ENCODE data around the gene KDM1B. TPM values are rescaled to one million over a fixed set of nuclear protein-coding genes. Genes with fewer than 3 reads are reported as not detected.

The KDM1B gene
- total and polyA plus RNA-seq, 8 donors, result 2.6 to 11.9 (median 6.5) TPM

DNA sequence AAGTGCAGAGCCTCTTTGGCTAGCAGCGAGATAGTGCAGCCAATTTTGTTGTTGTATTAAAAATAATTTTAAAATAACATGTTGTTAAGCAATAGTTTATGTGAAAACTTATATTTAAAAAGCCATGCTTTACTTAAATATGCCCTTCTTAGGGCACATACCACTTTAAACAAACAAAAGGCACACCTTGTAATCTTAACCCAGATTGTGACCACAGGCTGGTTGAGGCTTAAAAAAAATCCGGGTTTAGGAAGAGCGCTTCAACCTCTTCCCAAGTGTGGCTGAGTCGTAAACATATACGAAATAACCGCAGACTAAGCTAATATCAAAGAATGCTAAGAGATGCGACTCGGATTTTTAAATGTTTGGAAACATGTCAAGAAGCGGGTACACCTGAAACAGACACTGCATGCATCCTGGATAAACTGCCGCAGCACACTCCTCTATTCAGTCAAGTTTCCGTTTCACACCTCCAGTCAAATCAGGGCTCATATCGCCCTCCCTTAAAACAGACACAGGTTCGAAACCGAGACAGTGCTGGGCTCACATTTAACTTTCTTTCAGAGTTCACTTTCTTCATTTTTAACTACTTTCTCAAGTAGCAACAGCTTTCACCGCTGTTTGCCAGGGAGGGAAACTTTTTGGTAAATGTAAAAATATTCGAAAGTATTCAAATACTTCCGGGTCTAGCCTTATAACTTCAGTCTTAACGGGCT lies 107.6 kb downstream of the KDM1B start:
- ATAC-seq (peak in 2 of 4 donors; percentile 7 to 17), FAIRE-seq (no peak), DNase-seq (no peak)
- intact Hi-C loops (cut with DNase I), result no loop called here
- 7 to 10% methylated on average over 18 of the region's 18 CpGs for WGBS, 2 donors
- H3K4me3 ChIP-seq, result peak overlapping the region; percentile 66 to 95 (median 83)
- TF ChIP-seq, protein P1, sequence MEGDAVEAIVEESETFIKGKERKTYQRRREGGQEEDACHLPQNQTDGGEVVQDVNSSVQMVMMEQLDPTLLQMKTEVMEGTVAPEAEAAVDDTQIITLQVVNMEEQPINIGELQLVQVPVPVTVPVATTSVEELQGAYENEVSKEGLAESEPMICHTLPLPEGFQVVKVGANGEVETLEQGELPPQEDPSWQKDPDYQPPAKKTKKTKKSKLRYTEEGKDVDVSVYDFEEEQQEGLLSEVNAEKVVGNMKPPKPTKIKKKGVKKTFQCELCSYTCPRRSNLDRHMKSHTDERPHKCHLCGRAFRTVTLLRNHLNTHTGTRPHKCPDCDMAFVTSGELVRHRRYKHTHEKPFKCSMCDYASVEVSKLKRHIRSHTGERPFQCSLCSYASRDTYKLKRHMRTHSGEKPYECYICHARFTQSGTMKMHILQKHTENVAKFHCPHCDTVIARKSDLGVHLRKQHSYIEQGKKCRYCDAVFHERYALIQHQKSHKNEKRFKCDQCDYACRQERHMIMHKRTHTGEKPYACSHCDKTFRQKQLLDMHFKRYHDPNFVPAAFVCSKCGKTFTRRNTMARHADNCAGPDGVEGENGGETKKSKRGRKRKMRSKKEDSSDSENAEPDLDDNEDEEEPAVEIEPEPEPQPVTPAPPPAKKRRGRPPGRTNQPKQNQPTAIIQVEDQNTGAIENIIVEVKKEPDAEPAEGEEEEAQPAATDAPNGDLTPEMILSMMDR (IDR thresholded peaks at IDR 0.05), result no peak
- peaks cover 0 to 1% (median 0%) of the 10 kb centered on the region in 3 donors for H3K36me3 ChIP-seq
- no peaks in the 10 kb centered on the region for H3K9me3 ChIP-seq
- H3K4me1 ChIP-seq, result peaks cover 3 to 10% (median 4%) of the 10 kb centered on the region in 3 donors
- no peaks in the 10 kb centered on the region for H3K27me3 ChIP-seq
- H3K27ac ChIP-seq, result peak overlapping the region in 2 of 4 donors; percentile 98 to 99

DNA sequence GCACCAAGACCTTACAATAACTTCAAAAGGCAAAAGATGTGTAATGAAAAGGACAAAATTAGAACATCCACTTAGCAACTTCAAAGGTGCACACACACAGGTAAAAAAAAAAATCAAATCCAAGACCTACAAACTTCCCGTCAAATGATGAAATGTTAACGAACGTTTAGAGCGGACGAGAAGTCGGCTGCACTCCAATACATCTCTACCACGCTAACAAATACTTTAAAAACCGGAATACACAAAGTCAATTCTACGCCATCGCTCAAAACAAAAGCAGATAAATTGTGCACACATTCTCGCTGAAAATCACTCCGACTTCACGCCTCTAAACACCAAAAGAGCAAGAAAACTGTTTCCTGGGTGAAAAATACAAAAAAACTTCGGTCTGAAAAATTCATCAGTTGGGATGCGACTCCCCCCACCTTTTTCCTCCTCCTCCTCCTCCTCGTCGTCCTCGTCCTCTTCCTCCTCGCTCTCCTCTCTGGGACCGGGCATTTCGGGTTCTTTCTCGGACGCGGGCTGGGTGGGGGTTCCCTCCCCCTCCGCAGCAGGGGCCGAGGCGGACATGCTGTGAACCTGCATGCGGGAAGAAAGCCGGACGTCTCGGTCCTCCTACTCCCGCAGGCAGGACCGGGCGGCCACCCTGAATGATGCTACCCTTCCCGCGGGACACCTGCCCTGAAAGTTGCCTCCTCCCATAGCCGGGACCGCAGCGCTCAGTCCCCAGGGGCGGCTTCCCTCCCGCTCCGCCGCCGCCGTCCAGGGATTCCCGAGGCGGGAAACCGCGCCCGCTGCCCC lies 108.4 kb downstream of the KDM1B start:
- no peak for FAIRE-seq
- ATAC-seq, result peak in 2 of 4 donors; percentile 3 to 7
- Histone ChIP-seq H3K36me3 (no peaks in the 10 kb centered on the region), H3K27me3 (no peaks in the 10 kb centered on the region), H3K4me1 (peaks cover 3 to 10% (median 4%) of the 10 kb centered on the region in 3 donors), H3K4me3 (peak overlapping the region; percentile 66 to 95 (median 83)), H3K9me3 (no peaks in the 10 kb centered on the region), H3K27ac (peak overlapping the region; percentile 87 to 99 (median 95))
- intact Hi-C loops (cut with DNase I), result no loop called here
- WGBS, 2 donors, result 0% methylated on average over 45 to 50 of the region's 50 CpGs
- DNase-seq, result peak in 2 of 6 donors; percentile 61 to 78
- TF ChIP-seq, protein P1 (IDR thresholded peaks at IDR 0.05), result no peak

DNA sequence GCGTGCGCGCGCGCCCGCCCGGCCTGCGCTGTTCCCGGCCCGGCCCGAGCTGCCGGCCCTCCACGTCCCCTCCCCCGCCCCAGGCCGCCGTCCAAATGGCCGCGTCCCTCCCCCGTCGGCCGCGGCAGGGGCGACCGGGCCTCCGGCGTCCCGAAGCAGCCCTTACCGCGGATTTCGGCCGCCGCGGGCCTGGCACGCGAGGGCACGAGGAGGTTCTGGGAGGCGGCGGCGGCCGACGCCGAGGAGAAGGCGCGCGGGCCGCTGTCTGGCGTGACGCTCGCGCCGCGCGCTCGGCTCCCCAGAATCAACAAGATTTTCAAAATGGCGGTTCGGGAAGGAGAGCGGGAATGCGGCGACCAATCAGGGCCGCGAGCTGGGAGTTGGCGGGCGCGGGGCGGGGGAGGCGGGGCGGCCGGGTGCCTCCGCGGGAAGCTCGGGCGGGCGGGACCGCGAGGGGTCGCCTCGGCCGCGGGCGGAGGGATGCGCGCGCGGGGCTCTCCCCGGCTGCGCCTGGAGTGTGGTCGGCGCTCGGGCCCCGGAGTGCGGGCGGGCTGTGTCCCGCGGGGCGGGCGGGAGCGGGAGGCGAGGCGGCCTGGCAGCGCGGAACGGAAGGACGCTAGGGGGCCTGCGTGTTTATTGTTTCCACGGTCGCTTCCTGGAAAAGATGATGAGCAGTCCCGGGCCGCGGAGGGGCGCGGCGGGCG lies 109.1 kb downstream of the KDM1B start, which contains the start of gene DEK:
Gene DEK (minus strand): TSS at position 312 of the 704 bp plus-strand sequence. CDS start 543 bp downstream, outside the sequence.
- Histone ChIP-seq H3K4me1 (peaks cover 4 to 10% (median 9%) of the 10 kb centered on the region in 3 donors), H3K9me3 (no peaks in the 10 kb centered on the region), H3K27ac (peak within 1 kb of the TSS; percentile 87 to 99 (median 95)), H3K27me3 (no peaks in the 10 kb centered on the region), H3K36me3 (no peaks in the 10 kb centered on the region), H3K4me3 (peak within 1 kb of the TSS; percentile 66 to 95 (median 83))
- DNase-seq, result peak; percentile 82 to 90 (median 86)
- no peak for FAIRE-seq
- ATAC-seq, result peak; percentile 81 to 89 (median 86)
- intact Hi-C loops (cut with DNase I), result no loop called here
- TF ChIP-seq, protein P1 (IDR thresholded peaks at IDR 0.05), result peak in 2 of 4 donors; percentile 42 to 44
- WGBS, 2 donors, result 1% methylated on average over 66 to 113 of the region's 113 CpGs

DNA sequence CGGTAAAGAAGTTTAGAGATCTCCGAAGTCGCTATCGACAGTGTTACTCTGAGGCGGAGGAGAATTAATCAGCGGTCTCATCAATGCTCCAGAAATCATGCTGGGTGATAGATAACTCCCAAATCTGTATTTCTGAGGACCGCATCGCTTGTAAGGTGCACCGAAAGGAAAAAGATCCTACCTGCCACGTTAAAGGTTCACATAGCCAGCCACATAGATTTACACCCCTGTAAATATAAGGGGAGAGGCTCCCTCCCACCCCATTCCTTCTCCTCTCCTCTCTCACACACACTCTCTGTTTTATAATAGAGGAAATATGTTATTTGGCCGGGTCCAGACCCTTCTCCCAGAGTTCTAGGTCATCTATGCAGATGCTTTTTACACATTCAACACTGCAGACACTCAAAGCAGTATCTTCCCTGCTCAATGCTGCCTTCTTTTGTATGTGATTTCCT lies 109.7 kb downstream of the KDM1B start:
- H3K4me3 ChIP-seq, result peak overlapping the region; percentile 18 to 95 (median 75)
- TF ChIP-seq, protein P1 (IDR thresholded peaks at IDR 0.05), result peak in 1 of 4 donors; percentile 0
- no peaks in the 10 kb centered on the region for H3K36me3 ChIP-seq
- 2 to 3% methylated on average over 11 of the region's 11 CpGs for WGBS, 2 donors
- FAIRE-seq (no peak), DNase-seq (no peak), ATAC-seq (peak in 2 of 4 donors; percentile 2 to 3)
- no peaks in the 10 kb centered on the region for H3K27me3 ChIP-seq
- no peaks in the 10 kb centered on the region for H3K9me3 ChIP-seq
- intact Hi-C loops (cut with DNase I), result no loop called here
- H3K4me1 ChIP-seq, result peaks cover 4 to 13% (median 10%) of the 10 kb centered on the region in 3 donors
- H3K27ac ChIP-seq, result peak overlapping the region; percentile 87 to 99 (median 95)
